Neuronal stem cell (in vitro differentiated cells): ENCODE data around the gene TMEM191B.
"Not testable (repeated sequence)": the region's sequence is repeated elsewhere in the genome, so short reads cannot be mapped to it uniquely, and the experiment has no call there.

Source experiments
- DNase-seq: peaks from one replicate; pipeline ENCODE4 v3.0.0-alpha.2; 2013; ENCODE audit warnings: low spot score
- H2AFZ ChIP-seq: one replicate; pipeline ENCODE4 v1.6.1; 2013; ENCODE audit warnings: mild to moderate bottlenecking, low read length, inconsistent platforms
- H2AK5ac ChIP-seq: 2 replicates; pipeline ENCODE4 v1.6.1; 2013; ENCODE audit warnings: low read depth, mild to moderate bottlenecking, inconsistent platforms, low read length, moderate library complexity, mixed read lengths
- H2BK120ac ChIP-seq: 2 replicates; pipeline ENCODE4 v1.6.1; 2013; ENCODE audit warnings: low read depth, mild to moderate bottlenecking, inconsistent platforms, low read length, moderate library complexity, mixed read lengths
- H2BK12ac ChIP-seq: one replicate; pipeline ENCODE4 v1.6.1; 2013; ENCODE audit warnings: low read length, inconsistent platforms
- H2BK15ac ChIP-seq: 2 replicates; pipeline ENCODE4 v1.6.1; 2013; ENCODE audit warnings: mild to moderate bottlenecking, low read length, inconsistent platforms, mixed read lengths
- H2BK5ac ChIP-seq: one replicate; pipeline ENCODE4 v1.6.1; 2013; ENCODE audit warnings: inconsistent platforms, mild to moderate bottlenecking, low read length, moderate library complexity
- H3K14ac ChIP-seq: one replicate; pipeline ENCODE4 v1.6.1; 2013; ENCODE audit warnings: low read length, inconsistent platforms
- H3K18ac ChIP-seq: 2 replicates; pipeline ENCODE4 v1.6.1; 2013; ENCODE audit warnings: low read length, inconsistent platforms
- H3K23ac ChIP-seq: 2 replicates; pipeline ENCODE4 v1.6.1; 2013; ENCODE audit warnings: low read depth, mild to moderate bottlenecking, mixed read lengths, low read length, inconsistent platforms; ENCODE audit not compliant: poor library complexity
- H3K27ac ChIP-seq: replicated peaks from 3 replicates; pipeline ENCODE4 v1.5.1; 2013; ENCODE audit warnings: low read length, inconsistent platforms
- H3K27me3 ChIP-seq, 3 experiments: 2 replicates each; pipeline ENCODE4 v1.6.1; 2013; ENCODE audit warnings: low read length in 3 of 3, mild to moderate bottlenecking in 2 of 3, inconsistent platforms in 1 of 3, low read depth in 1 of 3, mixed read lengths in 1 of 3, moderate library complexity in 1 of 3; ENCODE audit not compliant: control insufficient read depth in 3 of 3, insufficient read depth in 3 of 3
- H3K36me3 ChIP-seq, 2 donors: replicated peaks in 1 of 2; 2 replicates each; pipeline ENCODE4 v1.6.1; 2013; ENCODE audit warnings: low read length in 2 of 2; ENCODE audit not compliant: control insufficient read depth in 2 of 2, insufficient read depth in 2 of 2
- H3K4ac ChIP-seq: 2 replicates; pipeline ENCODE4 v1.6.1; 2013; ENCODE audit warnings: inconsistent platforms, mild to moderate bottlenecking, low read length, moderate library complexity
- H3K4me1 ChIP-seq, 2 donors: 1 replicate in 1 of 2; 2 replicates in 1 of 2; pipeline ENCODE4 v1.6.1; 2013; ENCODE audit warnings: low read length in 2 of 2, low read depth in 1 of 2; ENCODE audit not compliant: control insufficient read depth in 2 of 2, insufficient read depth in 1 of 2
- H3K4me2 ChIP-seq: one replicate; pipeline ENCODE4 v1.6.1; 2013; ENCODE audit warnings: mild to moderate bottlenecking, low read length, inconsistent platforms; ENCODE audit not compliant: insufficient read depth, poor library complexity, severe bottlenecking
- H3K4me3 ChIP-seq, 2 donors: 2 replicates each; pipeline ENCODE4 v1.5.1; 2013; ENCODE audit warnings: low read length in 2 of 2, mild to moderate bottlenecking in 2 of 2, inconsistent platforms in 1 of 2, moderate library complexity in 1 of 2
- H3K79me1 ChIP-seq: one replicate; pipeline ENCODE4 v1.6.1; 2013; ENCODE audit warnings: low read depth, mild to moderate bottlenecking, inconsistent platforms, low read length, moderate library complexity
- H3K9ac ChIP-seq: one replicate; pipeline ENCODE4 v1.6.1; 2013; ENCODE audit warnings: mild to moderate bottlenecking, low read depth, low read length, inconsistent platforms; ENCODE audit not compliant: poor library complexity
- H3K9me3 ChIP-seq, 2 donors: replicated peaks in 1 of 2; 2 replicates each; pipeline versions ENCODE3 to v1.6.1; 2013; ENCODE audit warnings: low read length in 2 of 2, mild to moderate bottlenecking in 2 of 2, inconsistent platforms in 1 of 2, low read depth in 1 of 2, mixed read lengths in 1 of 2, moderate library complexity in 1 of 2; ENCODE audit not compliant: control insufficient read depth in 2 of 2, insufficient read depth in 1 of 2
- H4K8ac ChIP-seq: one replicate; pipeline ENCODE4 v1.6.1; 2013; ENCODE audit warnings: low read depth, mild to moderate bottlenecking, inconsistent platforms, low read length, moderate library complexity
- H4K91ac ChIP-seq: one replicate; pipeline ENCODE4 v1.6.1; 2013; ENCODE audit warnings: low read length, low read depth, mild to moderate bottlenecking, inconsistent platforms; ENCODE audit not compliant: poor library complexity
- WGBS, 2 donors: extraction: QIAGEN DNeasy Blood & Tissue Kit; methylation state at CpG; one replicate each; pipeline ENCODE4 v1.1.7; 2013; ENCODE audit warnings: missing lambda C conversion rate in 2 of 2, mixed read lengths in 1 of 2; ENCODE audit not compliant: insufficient read length in 2 of 2, insufficient replicate concordance in 1 of 2; ENCODE audit errors: extremely low coverage in 2 of 2; 5-methylcytosine and 5-hydroxymethylcytosine counted together

The TMEM191B gene

DNA sequence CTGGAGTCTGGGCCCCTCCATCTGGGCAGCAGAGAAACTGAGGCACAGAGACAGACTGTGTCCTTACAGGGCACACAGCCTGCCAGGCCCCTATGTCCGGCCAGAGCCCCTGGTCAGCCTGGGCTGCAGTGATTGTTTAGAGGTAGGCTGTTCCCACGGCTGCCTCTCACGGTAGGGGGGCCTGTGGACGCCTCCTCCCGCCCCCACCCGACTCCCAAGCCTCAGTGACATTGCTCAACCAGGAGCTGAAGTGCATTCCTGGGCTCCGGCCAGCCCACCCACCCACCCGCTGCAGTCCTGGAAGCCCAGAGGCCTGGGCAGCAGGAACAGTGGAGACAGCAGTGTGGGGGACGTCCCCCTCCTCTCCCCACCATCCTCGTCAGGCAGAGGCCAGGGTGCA lies 14.1 kb upstream of the TMEM191B start:
- H2AK5ac ChIP-seq, H4K8ac ChIP-seq, H3K79me1 ChIP-seq, H3K4me1 ChIP-seq, H3K9ac ChIP-seq, H3K36me3 ChIP-seq, H4K91ac ChIP-seq, H2AFZ ChIP-seq, H2BK5ac ChIP-seq, H3K23ac ChIP-seq, H2BK15ac ChIP-seq, H2BK120ac ChIP-seq, H3K14ac ChIP-seq, H3K4me3 ChIP-seq, H3K4me2 ChIP-seq, H3K27ac ChIP-seq, H3K18ac ChIP-seq, DNase-seq, H3K27me3 ChIP-seq, H2BK12ac ChIP-seq, H3K9me3 ChIP-seq, H3K4ac ChIP-seq: not testable (repeated sequence)
- no CpG with 5 or more reads among the region's 10 CpGs for WGBS, 2 donors

DNA sequence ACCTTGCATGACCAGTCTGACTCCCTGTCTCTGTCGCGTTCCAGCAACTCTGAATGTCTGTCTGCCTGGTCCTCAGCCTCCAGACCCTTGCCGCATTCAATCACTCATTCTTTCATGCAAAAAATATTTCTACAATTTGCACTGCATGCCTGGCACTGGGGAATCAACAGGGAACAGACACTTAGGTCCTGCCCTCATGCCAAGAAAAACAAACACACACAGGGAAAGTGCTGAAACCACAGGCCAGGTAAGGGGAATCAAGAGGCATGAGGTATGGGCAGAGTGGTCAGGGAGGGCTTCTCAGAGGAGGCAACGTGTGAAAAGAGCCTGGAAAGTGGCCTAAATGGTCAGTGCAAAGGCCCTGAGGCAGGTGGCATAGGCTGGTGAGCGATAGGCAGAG lies 9.5 kb upstream of the TMEM191B start, which contains the start of gene GGTLC3:
Gene GGTLC3, minus strand, starts transcription at position 101 of the 400 bp plus-strand sequence. CDS start 264 bp downstream, outside the sequence.
- not testable (repeated sequence) for H3K4me1 ChIP-seq, H2AFZ ChIP-seq, H2AK5ac ChIP-seq, H3K9ac ChIP-seq, DNase-seq, H3K27ac ChIP-seq, H2BK120ac ChIP-seq, H3K4ac ChIP-seq, H2BK5ac ChIP-seq, H3K4me3 ChIP-seq, H3K9me3 ChIP-seq, H2BK15ac ChIP-seq, H2BK12ac ChIP-seq, H3K18ac ChIP-seq, H4K91ac ChIP-seq, H3K36me3 ChIP-seq, H3K79me1 ChIP-seq, H3K23ac ChIP-seq, H3K4me2 ChIP-seq, H4K8ac ChIP-seq, H3K14ac ChIP-seq, H3K27me3 ChIP-seq
- WGBS, 2 donors: no CpG with 5 or more reads among the region's 5 CpGs

DNA sequence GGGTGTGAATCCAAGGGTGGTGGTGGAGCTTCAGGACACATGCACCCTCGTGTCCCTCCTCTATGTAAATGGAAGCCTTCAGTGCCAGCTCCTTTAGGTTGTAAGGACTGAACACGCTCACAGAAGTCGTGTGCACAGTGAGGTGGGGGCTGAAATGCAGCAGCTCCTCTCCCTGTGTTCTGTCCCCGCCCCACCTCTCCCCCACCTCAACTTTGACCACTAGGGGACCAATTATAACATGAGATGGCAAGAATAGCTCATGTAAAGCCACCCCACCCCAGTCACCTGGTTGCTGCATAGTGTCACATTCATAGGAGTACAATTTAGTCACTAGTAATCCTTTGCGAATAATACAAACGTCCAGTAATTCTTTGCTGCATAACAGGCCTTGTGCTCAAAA lies 4.8 kb upstream of the TMEM191B start:
- not testable (repeated sequence) for H4K91ac ChIP-seq, H3K9ac ChIP-seq, H3K23ac ChIP-seq, DNase-seq, H3K27me3 ChIP-seq, H4K8ac ChIP-seq, H3K36me3 ChIP-seq, H3K4me1 ChIP-seq, H3K4ac ChIP-seq, H2BK12ac ChIP-seq, H2AK5ac ChIP-seq, H2AFZ ChIP-seq, H3K4me2 ChIP-seq, H3K14ac ChIP-seq, H3K18ac ChIP-seq, H2BK15ac ChIP-seq, H3K4me3 ChIP-seq, H3K9me3 ChIP-seq, H3K79me1 ChIP-seq, H3K27ac ChIP-seq, H2BK5ac ChIP-seq, H2BK120ac ChIP-seq
- WGBS, 2 donors: no CpG with 5 or more reads among the region's 6 CpGs

DNA sequence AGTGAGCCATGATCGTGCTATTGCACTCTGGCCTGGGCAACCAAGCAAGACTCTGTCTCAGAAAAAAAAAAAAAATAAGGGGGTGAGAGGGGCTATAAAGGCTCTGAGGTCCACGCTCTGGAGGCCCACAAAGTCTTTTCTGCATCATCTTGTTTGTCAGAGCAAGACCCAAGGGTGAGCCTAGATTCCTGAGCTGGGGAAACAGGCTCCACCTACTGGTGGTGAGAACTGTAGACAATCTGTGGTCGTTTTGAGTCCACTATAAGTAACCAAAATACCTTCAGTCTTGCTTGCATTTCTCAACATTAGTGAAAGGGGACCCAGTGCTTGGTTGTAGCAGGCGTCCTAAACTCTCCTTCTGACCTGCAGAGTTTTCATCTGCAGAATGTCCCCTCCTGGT lies 4.3 kb upstream of the TMEM191B start:
- not testable (repeated sequence) for H3K4me1 ChIP-seq, H3K23ac ChIP-seq, H3K79me1 ChIP-seq, H2BK5ac ChIP-seq, H3K18ac ChIP-seq, H4K8ac ChIP-seq, H3K27ac ChIP-seq, H3K9ac ChIP-seq, H2BK15ac ChIP-seq, H3K14ac ChIP-seq, H3K9me3 ChIP-seq, H3K36me3 ChIP-seq, H3K4ac ChIP-seq, H3K4me2 ChIP-seq, H2BK120ac ChIP-seq, H3K27me3 ChIP-seq, H2AK5ac ChIP-seq, H4K91ac ChIP-seq, H2AFZ ChIP-seq, H2BK12ac ChIP-seq, DNase-seq, H3K4me3 ChIP-seq
- no CpG with 5 or more reads among the region's 4 CpGs for WGBS, 2 donors
